GM23248 (cell line): Measurements from ENCODE around the gene SLF1. TPM values are rescaled to one million over a fixed set of nuclear protein-coding genes. Genes with fewer than 3 reads are reported as not detected.

Experiments used
- DNase-seq: peaks from one replicate; pipeline ENCODE4 v3.0.0-alpha.2; 2015
- H2AFZ ChIP-seq: fragments of 200-600 bp; sonication (generic); 2 replicates; pipeline ENCODE4 v1.6.1; 2016; ENCODE audit warnings: antibody characterized with exemption
- H3F3A ChIP-seq: fragments of 200-600 bp; sonication (generic); 2 replicates; pipeline ENCODE4 v1.6.1; 2016; ENCODE audit warnings: mild to moderate bottlenecking, antibody characterized with exemption, mixed run types; ENCODE audit not compliant: insufficient read depth
- H3K27ac ChIP-seq: fragments of 200-600 bp; sonication (generic); 2 replicates; pipeline ENCODE4 v1.5.1; 2016; ENCODE audit warnings: mild to moderate bottlenecking
- H3K27me3 ChIP-seq: fragments of 200-600 bp; sonication (generic); replicated peaks from 2 replicates; pipeline ENCODE4 v1.6.1; 2016; ENCODE audit warnings: mild to moderate bottlenecking; ENCODE audit not compliant: insufficient read depth
- H3K36me3 ChIP-seq: fragments of 200-600 bp; sonication (generic); 2 replicates; pipeline ENCODE4 v1.6.1; 2016; ENCODE audit warnings: low read depth, mild to moderate bottlenecking
- H3K4me1 ChIP-seq: fragments of 200-600 bp; sonication (generic); 2 replicates; pipeline ENCODE4 v1.6.1; 2016; ENCODE audit warnings: mild to moderate bottlenecking; ENCODE audit not compliant: insufficient read depth
- H3K4me2 ChIP-seq: fragments of 200-600 bp; sonication (generic); one replicate; pipeline ENCODE4 v1.6.1; 2016; ENCODE audit warnings: mild to moderate bottlenecking; ENCODE audit not compliant: unreplicated experiment
- H3K4me3 ChIP-seq: fragments of 200-600 bp; sonication (generic); 2 replicates; pipeline ENCODE4 v1.5.1; 2016; ENCODE audit warnings: mild to moderate bottlenecking
- H3K79me2 ChIP-seq: fragments of 200-600 bp; sonication (generic); 2 replicates; pipeline ENCODE4 v1.6.1; 2016; ENCODE audit warnings: mild to moderate bottlenecking; ENCODE audit not compliant: insufficient read depth
- H3K9ac ChIP-seq: fragments of 200-600 bp; sonication (generic); 2 replicates; pipeline ENCODE4 v1.6.1; 2016; ENCODE audit warnings: mild to moderate bottlenecking
- H3K9me2 ChIP-seq: fragments of 200-600 bp; sonication (generic); 2 replicates; pipeline ENCODE4 v1.6.1; 2016; ENCODE audit warnings: mixed run types, mild to moderate bottlenecking, moderate library complexity; ENCODE audit not compliant: insufficient read depth
- H3K9me3 ChIP-seq: fragments of 200-600 bp; sonication (generic); one replicate; pipeline ENCODE4 v1.6.1; 2017; ENCODE audit warnings: low read depth
- H4K20me1 ChIP-seq: fragments of 200-600 bp; sonication (generic); 2 replicates; pipeline ENCODE4 v1.6.0; 2016; ENCODE audit not compliant: insufficient read depth
- EZH2 ChIP-seq: fragments of 200-600 bp; sonication (generic); IDR thresholded peaks from 2 replicates; pipeline ENCODE4 v1.6.1; 2018; ENCODE audit warnings: antibody characterized with exemption, mild to moderate bottlenecking; ENCODE audit not compliant: insufficient read depth, poor library complexity, severe bottlenecking
- EZH2phosphoT487 ChIP-seq: fragments of 200-600 bp; sonication (generic); IDR thresholded peaks from 2 replicates; pipeline ENCODE4 v1.6.1; 2018; ENCODE audit warnings: antibody characterized with exemption, moderate library complexity, mild to moderate bottlenecking, low read depth; ENCODE audit not compliant: insufficient read depth
- WGBS, 2 experiments: methylation state at CpG; one replicate each; pipeline ENCODE4 v1.1.6; 2015 to 2017; ENCODE audit warnings: low lambda C conversion rate in 2 of 2, low coverage in 1 of 2; ENCODE audit errors: missing lambda C conversion rate in 2 of 2; 5-methylcytosine and 5-hydroxymethylcytosine counted together
- in situ Hi-C: fragments of 300-500 bp; cut with MboI; formaldehyde crosslinking; loops from 2 replicates; pipeline ENCODE4 v1.15.0; 2020
- polyA plus RNA-seq: library from polyadenylated mRNA; unstranded; fragments of >200 nt; fragmentation: Nextera tagmentation; extraction: Ambion mirVana; gene quantifications from 2 replicates; pipeline ENCODE4 v1.2.1, GENCODE V29; 2016
- total RNA-seq: library from RNA; depleted of rRNA; stranded (reverse); fragments of >200 nt; shearing (Covaris generic); gene quantifications from 2 replicates; pipeline ENCODE4 v1.2.3, GENCODE V29; 2014

Gene SLF1
- total and polyA plus RNA-seq, 2 experiments from 2014 or later = 4.3 to 7.3 TPM

GRCh38 chr5:94693845-94694370, 75.4 kb downstream of the SLF1 start:
- Histone ChIP-seq H3K27me3 (no peaks in the 10 kb centered on the region), H3K79me2 (no peaks in the 10 kb centered on the region), H3F3A (peaks cover 18% of the 10 kb centered on the region), H3K9me2 (no peaks in the 10 kb centered on the region), H3K27ac (no peak overlapping the region), H3K9ac (no peak overlapping the region), H3K4me2 (peak overlapping the region; percentile 76), H2AFZ (no peak overlapping the region), H4K20me1 (no peaks in the 10 kb centered on the region), H3K36me3 (no peaks in the 10 kb centered on the region), H3K4me3 (no peak overlapping the region), H3K9me3 (no peaks in the 10 kb centered on the region), H3K4me1 (peaks cover 40% of the 10 kb centered on the region)
- WGBS, 2 experiments = 47 to 56% methylated on average over 1 of the region's 1 CpG
- no peak for TF ChIP-seq EZH2phosphoT487
- TF ChIP-seq EZH2 = no peak
- no peak for DNase-seq
- in situ Hi-C loops = no loop called here

GRCh38 chr5:94694671-94695070, 76.2 kb downstream of the SLF1 start:
- Histone ChIP-seq H3K79me2 (no peaks in the 10 kb centered on the region), H2AFZ (no peak overlapping the region), H3K9me3 (no peaks in the 10 kb centered on the region), H3K4me1 (peaks cover 33% of the 10 kb centered on the region), H3K27me3 (no peaks in the 10 kb centered on the region), H3K9me2 (no peaks in the 10 kb centered on the region), H3F3A (peaks cover 18% of the 10 kb centered on the region), H3K36me3 (no peaks in the 10 kb centered on the region), H4K20me1 (no peaks in the 10 kb centered on the region), H3K9ac (no peak overlapping the region), H3K4me2 (no peak overlapping the region), H3K27ac (no peak overlapping the region), H3K4me3 (no peak overlapping the region)
- WGBS, 2 experiments = 94 to 96% methylated on average over 2 of the region's 2 CpGs
- in situ Hi-C loops = no loop called here
- no peak for TF ChIP-seq EZH2
- DNase-seq = no peak

GRCh38 chr5:94698197-94698596, 79.7 kb downstream of the SLF1 start:
- H3K36me3 ChIP-seq = no peaks in the 10 kb centered on the region
- no peak for TF ChIP-seq EZH2phosphoT487
- no peaks in the 10 kb centered on the region for H3K9me2 ChIP-seq
- in situ Hi-C loops = no loop called here
- WGBS, 2 experiments = 99 to 100% methylated on average over 5 of the region's 5 CpGs
- H3K9ac ChIP-seq = no peak overlapping the region
- DNase-seq = no peak
- peaks cover 11% of the 10 kb centered on the region for H3F3A ChIP-seq
- no peaks in the 10 kb centered on the region for H3K79me2 ChIP-seq
- H4K20me1 ChIP-seq = no peaks in the 10 kb centered on the region
- H3K27me3 ChIP-seq = no peaks in the 10 kb centered on the region
- no peak overlapping the region for H2AFZ ChIP-seq
- peaks cover 16% of the 10 kb centered on the region for H3K4me1 ChIP-seq
- no peak overlapping the region for H3K4me3 ChIP-seq
- no peak overlapping the region for H3K27ac ChIP-seq
- no peak overlapping the region for H3K4me2 ChIP-seq
- H3K9me3 ChIP-seq = no peaks in the 10 kb centered on the region

GRCh38 chr5:94699562-94699961, 81.1 kb downstream of the SLF1 start:
- WGBS, 2 experiments = 75 to 85% methylated on average over 2 of the region's 2 CpGs
- in situ Hi-C loops = no loop called here

GRCh38 chr5:94700592-94700991, 82.1 kb downstream of the SLF1 start:
- Histone ChIP-seq H3K4me1 (no peaks in the 10 kb centered on the region), H2AFZ (no peak overlapping the region), H3K79me2 (no peaks in the 10 kb centered on the region), H3F3A (no peaks in the 10 kb centered on the region), H3K9me2 (no peaks in the 10 kb centered on the region), H3K4me2 (no peak overlapping the region), H3K4me3 (no peak overlapping the region), H3K9ac (no peak overlapping the region), H3K27me3 (no peaks in the 10 kb centered on the region), H4K20me1 (no peaks in the 10 kb centered on the region), H3K36me3 (no peaks in the 10 kb centered on the region), H3K9me3 (no peaks in the 10 kb centered on the region), H3K27ac (no peak overlapping the region)
- 97 to 100% methylated on average over 1 of the region's 1 CpG for WGBS, 2 experiments
- DNase-seq = no peak
- TF ChIP-seq EZH2phosphoT487 = no peak
- no peak for TF ChIP-seq EZH2
- in situ Hi-C loops = no loop called here

More at GRCh38 chr5:94699562-94699961, 81.1 kb downstream of the SLF1 start:
- no peak overlapping the region for H3K9ac ChIP-seq
- no peaks in the 10 kb centered on the region for H3K27me3 ChIP-seq
- H3K27ac ChIP-seq = no peak overlapping the region
- H3F3A ChIP-seq = no peaks in the 10 kb centered on the region
- no peak overlapping the region for H3K4me3 ChIP-seq
- no peaks in the 10 kb centered on the region for H4K20me1 ChIP-seq
- no peak for TF ChIP-seq EZH2phosphoT487
- no peak for TF ChIP-seq EZH2
- peaks cover 2% of the 10 kb centered on the region; the same call in 1 of the 2 replicates for H3K4me1 ChIP-seq
- no peaks in the 10 kb centered on the region for H3K9me3 ChIP-seq
- no peak for DNase-seq
- no peaks in the 10 kb centered on the region for H3K36me3 ChIP-seq
- H3K4me2 ChIP-seq = no peak overlapping the region
- H3K9me2 ChIP-seq = no peaks in the 10 kb centered on the region
- H3K79me2 ChIP-seq = no peaks in the 10 kb centered on the region
- no peak overlapping the region for H2AFZ ChIP-seq
